Suprapubic skin (tissue), 4 donors: ENCODE data around the gene AP3D1. TPM values are rescaled to one million over a fixed set of nuclear protein-coding genes. Genes with fewer than 3 reads are reported as not detected.

Experiments
- DNase-seq, 2 donors: peaks; one replicate each; pipeline ENCODE4 v3.0.0-alpha.2; 2019; ENCODE audit warnings: low spot score in 2 of 2
- H3K27ac ChIP-seq: fragments of 200-600 bp; sonication (generic); one replicate; pipeline ENCODE4 v1.5.1; 2019
- H3K27me3 ChIP-seq: fragments of 200-600 bp; sonication (generic); one replicate; pipeline ENCODE4 v1.5.1; 2019
- H3K36me3 ChIP-seq: fragments of 200-600 bp; sonication (generic); one replicate; pipeline ENCODE4 v1.5.1; 2019
- H3K4me1 ChIP-seq: fragments of 200-600 bp; sonication (generic); one replicate; pipeline ENCODE4 v1.5.1; 2019
- H3K4me3 ChIP-seq: fragments of 200-600 bp; sonication (generic); one replicate; pipeline ENCODE4 v1.5.1; 2019; ENCODE audit warnings: mild to moderate bottlenecking
- H3K9me3 ChIP-seq: fragments of 200-600 bp; sonication (generic); one replicate; pipeline ENCODE4 v1.5.1; 2019
- EP300 ChIP-seq: sonication (generic); formaldehyde crosslinking; IDR thresholded peaks from one replicate; pipeline ENCODE4 v1.6.1; 2017; ENCODE audit warnings: antibody characterized with exemption
- POLR2A ChIP-seq, 2 donors: fragments of 450-650 bp; IDR thresholded peaks; one replicate each; pipeline ENCODE4 v1.6.1; 2017; ENCODE audit warnings: antibody characterized with exemption in 2 of 2, mild to moderate bottlenecking in 2 of 2, moderate library complexity in 2 of 2
- POLR2AphosphoS5 ChIP-seq, 3 donors: sonication (generic); formaldehyde crosslinking; IDR thresholded peaks; one replicate each; pipeline ENCODE4 v1.6.1; 2017; ENCODE audit warnings: antibody characterized with exemption in 3 of 3
- WGBS: methylation state at CpG from one replicate; pipeline ENCODE4 v1.1.5; 2018; 5-methylcytosine and 5-hydroxymethylcytosine counted together
- total RNA-seq, 4 donors: library from RNA; depleted of rRNA; stranded (reverse); fragments of >200 nt; gene quantifications; one replicate each; pipeline ENCODE4 v1.1.0, GENCODE V29; 2016
- TF ChIP-seq, protein P1 (sequence below), 2 donors: fragments of 200-600 bp in 1 of 2; fragments of 450-650 bp in 1 of 2; sonication (generic) in 1 of 2; IDR thresholded peaks; one replicate each; pipeline ENCODE4 v1.5.1; 2016 to 2019; ENCODE audit warnings: antibody characterized with exemption in 2 of 2, mild to moderate bottlenecking in 1 of 2, moderate library complexity in 1 of 2

Gene AP3D1
- total RNA-seq, 4 donors from 2014 or later = 65.4 to 99.4 (median 85.4) TPM

DNA sequence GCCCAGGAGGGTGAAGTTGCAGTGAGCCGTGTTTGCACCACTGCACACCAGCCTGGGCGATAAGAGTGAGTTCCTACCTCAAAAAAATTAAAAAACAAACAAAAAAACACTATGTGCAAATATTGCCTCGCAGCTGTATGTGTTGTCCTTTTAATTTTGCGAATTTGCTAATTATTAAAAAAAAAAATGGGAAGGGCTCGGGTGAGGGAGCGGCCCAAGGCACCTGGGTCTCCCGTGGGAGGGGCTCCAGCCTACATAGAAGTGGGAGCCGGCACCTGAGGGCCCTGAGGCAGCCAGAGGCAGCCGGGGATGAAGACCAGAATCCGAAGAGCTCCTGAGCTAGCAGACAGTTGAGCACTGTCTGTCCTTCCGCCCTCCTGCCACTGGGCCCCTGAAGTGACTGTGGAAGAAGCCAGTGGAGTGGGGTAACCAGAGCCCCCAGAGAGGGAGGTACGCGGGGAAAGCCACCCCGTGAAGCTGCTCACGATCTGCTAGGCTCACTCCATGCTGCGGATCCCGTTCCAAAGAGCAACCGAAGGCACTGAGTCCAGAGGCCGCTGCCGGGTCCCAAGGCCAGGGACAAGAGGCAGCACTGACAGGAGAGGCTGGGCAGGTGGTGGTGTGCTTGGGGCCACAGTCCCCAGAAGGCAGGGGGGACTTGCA is 48.2 kb downstream of the AP3D1 start:
- DNase-seq = no peak
- H3K27me3 ChIP-seq = no peaks in the 10 kb centered on the region
- H3K27ac ChIP-seq = no peak overlapping the region
- H3K36me3 ChIP-seq = peaks cover 77% of the 10 kb centered on the region
- TF ChIP-seq EP300 = no peak
- TF ChIP-seq, protein P1, sequence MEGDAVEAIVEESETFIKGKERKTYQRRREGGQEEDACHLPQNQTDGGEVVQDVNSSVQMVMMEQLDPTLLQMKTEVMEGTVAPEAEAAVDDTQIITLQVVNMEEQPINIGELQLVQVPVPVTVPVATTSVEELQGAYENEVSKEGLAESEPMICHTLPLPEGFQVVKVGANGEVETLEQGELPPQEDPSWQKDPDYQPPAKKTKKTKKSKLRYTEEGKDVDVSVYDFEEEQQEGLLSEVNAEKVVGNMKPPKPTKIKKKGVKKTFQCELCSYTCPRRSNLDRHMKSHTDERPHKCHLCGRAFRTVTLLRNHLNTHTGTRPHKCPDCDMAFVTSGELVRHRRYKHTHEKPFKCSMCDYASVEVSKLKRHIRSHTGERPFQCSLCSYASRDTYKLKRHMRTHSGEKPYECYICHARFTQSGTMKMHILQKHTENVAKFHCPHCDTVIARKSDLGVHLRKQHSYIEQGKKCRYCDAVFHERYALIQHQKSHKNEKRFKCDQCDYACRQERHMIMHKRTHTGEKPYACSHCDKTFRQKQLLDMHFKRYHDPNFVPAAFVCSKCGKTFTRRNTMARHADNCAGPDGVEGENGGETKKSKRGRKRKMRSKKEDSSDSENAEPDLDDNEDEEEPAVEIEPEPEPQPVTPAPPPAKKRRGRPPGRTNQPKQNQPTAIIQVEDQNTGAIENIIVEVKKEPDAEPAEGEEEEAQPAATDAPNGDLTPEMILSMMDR (IDR thresholded peaks at IDR 0.05) = no peak
- no peak for TF ChIP-seq POLR2A (IDR thresholded peaks at IDR 0.05)
- no peak for TF ChIP-seq POLR2AphosphoS5 (IDR thresholded peaks at IDR 0.05)
- H3K9me3 ChIP-seq = no peaks in the 10 kb centered on the region
- no peaks in the 10 kb centered on the region for H3K4me1 ChIP-seq
- 80% methylated on average over 13 of the region's 20 CpGs for WGBS
- no peak overlapping the region for H3K4me3 ChIP-seq

DNA sequence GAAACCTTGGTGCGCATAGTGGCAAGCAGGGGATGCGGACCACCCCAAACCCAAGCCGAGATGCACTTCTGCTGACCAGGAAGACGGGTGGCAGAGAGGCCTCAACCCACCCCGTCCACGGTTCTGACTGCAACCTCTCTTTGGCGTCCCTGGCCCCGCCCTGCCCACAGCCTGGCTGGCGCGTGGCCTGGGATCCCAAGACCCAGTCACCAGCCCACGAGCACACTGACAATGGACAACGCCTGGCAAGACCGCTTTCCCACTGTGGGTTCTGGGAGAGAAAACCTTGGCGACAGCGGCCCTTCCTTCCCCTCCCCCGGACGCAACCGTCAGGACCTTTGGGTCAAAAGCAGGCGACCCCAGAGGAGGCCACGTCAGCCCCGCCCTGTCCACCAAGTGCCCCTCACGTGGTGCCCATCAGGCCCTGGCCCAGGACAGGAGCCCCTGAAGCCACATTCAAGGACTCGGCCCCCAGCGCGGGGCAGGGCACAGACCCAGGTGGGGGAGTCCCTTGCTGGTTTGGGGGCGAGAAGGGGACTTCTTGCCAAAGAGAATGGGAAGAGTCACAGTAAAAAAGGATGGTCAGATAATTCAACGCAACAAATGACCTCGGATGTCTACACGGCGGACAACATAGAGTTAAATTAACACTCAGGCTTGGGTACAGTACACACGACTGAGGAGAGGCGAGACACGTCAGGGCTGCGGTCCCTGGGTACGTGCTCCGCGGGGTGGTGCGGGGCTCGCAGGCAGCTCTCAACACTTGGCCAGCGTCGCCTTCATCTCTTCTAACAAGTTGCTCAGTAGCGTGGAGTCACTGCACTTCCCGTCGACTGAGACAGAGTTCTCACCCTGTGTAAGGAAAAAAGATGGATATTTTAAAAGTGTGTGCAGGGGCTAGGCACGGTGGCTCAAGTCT is 49.7 kb downstream of the AP3D1 start:
- H3K9me3 ChIP-seq = no peaks in the 10 kb centered on the region
- TF ChIP-seq, protein P1 (IDR thresholded peaks at IDR 0.05) = no peak
- TF ChIP-seq POLR2AphosphoS5 (IDR thresholded peaks at IDR 0.05) (no peak), EP300 (no peak), POLR2A (IDR thresholded peaks at IDR 0.05) (no peak)
- no peak overlapping the region for H3K27ac ChIP-seq
- H3K4me1 ChIP-seq = peaks cover 9% of the 10 kb centered on the region
- H3K36me3 ChIP-seq = peaks cover 63% of the 10 kb centered on the region
- 92% methylated on average over 22 of the region's 45 CpGs for WGBS
- H3K4me3 ChIP-seq = no peak overlapping the region
- DNase-seq = no peak
- no peaks in the 10 kb centered on the region for H3K27me3 ChIP-seq

DNA sequence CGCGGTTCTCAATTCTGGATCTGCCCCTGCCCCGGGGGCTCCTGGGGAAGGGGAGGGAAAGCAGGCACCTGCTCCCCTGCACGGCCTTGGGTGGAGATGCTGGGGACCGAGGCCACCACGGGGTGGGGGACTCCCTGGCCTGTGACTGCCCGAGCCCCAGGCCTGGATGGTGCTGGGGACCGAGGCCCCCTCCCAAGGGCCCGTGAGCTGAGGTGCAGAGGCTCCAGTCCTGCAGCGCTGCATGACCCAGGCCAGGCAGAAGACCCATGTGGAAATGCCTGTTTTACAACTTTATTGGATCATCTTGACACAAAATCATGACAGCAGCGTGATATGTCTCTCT is 50.7 kb downstream of the AP3D1 start:
- Histone ChIP-seq H3K4me3 (no peak overlapping the region), H3K9me3 (no peaks in the 10 kb centered on the region), H3K27me3 (no peaks in the 10 kb centered on the region), H3K4me1 (peaks cover 9% of the 10 kb centered on the region), H3K27ac (no peak overlapping the region), H3K36me3 (peaks cover 53% of the 10 kb centered on the region)
- no peak for TF ChIP-seq POLR2AphosphoS5 (IDR thresholded peaks at IDR 0.05)
- no peak for TF ChIP-seq EP300
- TF ChIP-seq, protein P1 (IDR thresholded peaks at IDR 0.05) = no peak
- no peak for TF ChIP-seq POLR2A (IDR thresholded peaks at IDR 0.05)
- no peak for DNase-seq
- WGBS = 83% methylated on average over 6 of the region's 11 CpGs

DNA sequence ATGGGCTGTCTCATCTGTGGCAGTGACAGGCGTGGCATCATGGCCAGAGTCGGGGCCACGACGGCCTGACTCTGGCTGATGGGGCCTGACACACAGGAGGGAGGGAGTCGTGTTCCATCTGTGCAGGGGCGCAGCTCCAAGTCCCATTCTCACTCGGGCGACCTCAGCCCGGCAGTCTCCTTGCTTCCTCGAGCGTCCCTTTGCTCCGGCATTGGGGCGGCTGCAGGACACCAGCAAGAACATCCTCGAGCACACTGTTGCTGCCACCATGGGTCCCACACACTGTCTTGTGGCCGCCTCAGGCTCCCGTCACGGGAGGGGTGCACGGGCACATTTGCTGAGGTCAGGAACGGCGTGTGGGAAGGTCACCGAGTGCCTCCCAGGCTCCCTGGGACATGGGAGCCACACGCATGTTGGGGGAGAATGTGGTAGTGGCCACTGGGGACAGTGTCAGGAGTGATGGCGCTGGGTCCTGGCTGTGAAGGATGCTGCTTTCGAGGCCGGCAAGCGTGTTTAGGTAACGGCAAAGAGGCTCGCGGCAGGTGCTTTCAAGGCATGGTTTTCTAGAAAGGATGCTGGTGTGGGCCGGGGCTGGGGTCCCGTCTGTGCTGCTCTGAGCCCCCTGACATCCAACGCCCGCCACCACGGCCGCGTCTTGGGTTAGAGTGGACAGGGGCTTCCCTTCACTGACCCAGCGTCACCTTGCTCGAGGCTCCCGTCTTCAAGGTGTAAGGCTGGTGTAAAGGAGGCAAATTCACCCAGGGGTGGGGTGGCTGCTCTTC is 51.2 kb downstream of the AP3D1 start:
- H3K27ac ChIP-seq = no peak overlapping the region
- H3K4me1 ChIP-seq = peaks cover 14% of the 10 kb centered on the region
- 95% methylated on average over 19 of the region's 39 CpGs for WGBS
- no peaks in the 10 kb centered on the region for H3K27me3 ChIP-seq
- H3K36me3 ChIP-seq = peaks cover 47% of the 10 kb centered on the region
- H3K4me3 ChIP-seq = no peak overlapping the region
- no peak for DNase-seq
- TF ChIP-seq EP300 = no peak
- TF ChIP-seq, protein P1 (IDR thresholded peaks at IDR 0.05) = no peak
- TF ChIP-seq POLR2AphosphoS5 (IDR thresholded peaks at IDR 0.05) = no peak
- no peak for TF ChIP-seq POLR2A (IDR thresholded peaks at IDR 0.05)
- no peaks in the 10 kb centered on the region for H3K9me3 ChIP-seq
